ENCODE results near the gene ZNF335.

The ZNF335 gene

DNA sequence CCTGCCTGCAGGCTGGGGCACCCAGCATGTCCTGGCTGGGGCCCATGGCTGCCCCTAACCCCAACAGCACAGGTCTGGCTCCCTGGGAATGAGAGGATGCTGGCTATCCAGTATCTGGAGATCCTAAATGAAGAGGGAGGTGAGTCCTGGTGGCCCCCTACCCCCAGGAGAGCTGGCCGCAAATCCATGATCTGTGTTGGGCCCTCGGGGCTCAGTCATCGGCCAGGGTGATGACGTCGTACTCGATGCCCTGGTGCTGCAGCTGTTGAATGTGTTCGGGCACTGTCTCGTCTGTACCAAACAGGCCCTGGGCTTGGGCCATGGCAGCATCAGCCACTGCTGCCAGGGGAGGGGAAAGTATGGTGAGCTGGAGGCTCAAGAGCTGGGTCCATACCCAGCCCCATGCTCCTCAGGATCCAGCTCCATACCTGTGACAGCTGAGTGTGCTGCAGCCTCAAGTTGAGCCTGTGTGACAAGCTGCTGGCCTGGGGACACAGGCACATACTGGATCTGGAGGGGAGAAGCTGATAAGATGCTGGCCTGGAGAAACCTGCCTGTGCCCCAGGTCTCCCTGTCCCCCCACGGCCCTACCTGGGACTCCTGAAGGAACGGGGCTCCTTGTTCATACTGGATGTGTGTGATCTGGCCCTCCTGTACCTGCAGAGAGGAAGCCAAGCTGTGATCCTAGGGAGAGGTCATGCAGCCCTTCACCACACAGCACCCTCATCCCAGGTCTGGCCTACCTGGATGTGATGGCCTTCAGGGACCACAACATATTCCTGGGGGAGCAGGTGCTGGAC, 23.1 kb downstream of the ZNF335 start:
- no peak for TF ChIP-seq ZNF8 (CRISPR knock-in tag; IDR thresholded peaks at IDR 0.05)
- peak; percentile 1; the same call in 1 of the 3 replicates for ATAC-seq

DNA sequence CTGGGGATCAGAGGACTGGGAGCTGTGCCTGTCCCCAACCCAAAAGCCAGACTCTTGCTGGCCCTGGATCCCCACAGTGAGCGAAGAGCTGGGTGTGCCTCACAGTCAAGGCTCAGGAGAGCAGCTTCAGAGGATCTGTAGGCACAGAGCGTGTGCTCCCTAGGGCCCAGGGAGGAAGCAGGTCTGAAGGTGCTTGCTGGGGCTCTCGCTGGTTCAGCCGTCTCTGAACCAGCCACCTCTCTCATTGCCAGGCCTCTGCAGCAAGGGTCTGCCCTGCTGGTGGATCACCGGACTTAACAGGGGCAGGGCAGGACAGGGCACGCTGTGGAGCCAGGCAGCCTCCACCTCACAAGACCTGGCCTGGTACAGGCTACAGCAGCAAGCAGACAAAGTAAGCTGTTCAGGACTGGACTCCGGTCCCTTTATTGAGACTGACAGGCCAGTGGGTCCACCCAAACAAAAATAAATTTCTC, 23.7 kb downstream of the ZNF335 start:
- TF ChIP-seq CSDC2 (CRISPR knock-in tag; IDR thresholded peaks at IDR 0.05): no peak
- TF ChIP-seq ZC3H10 (CRISPR knock-in tag; IDR thresholded peaks at IDR 0.05): no peak
- TF ChIP-seq TOX (CRISPR knock-in tag; IDR thresholded peaks at IDR 0.05; ENCODE audit: borderline replicate concordance): no peak
- TF ChIP-seq BACH2 (CRISPR knock-in tag; IDR thresholded peaks at IDR 0.05; ENCODE audit: borderline replicate concordance): no peak
- TF ChIP-seq GLIS3 (CRISPR knock-in tag; IDR thresholded peaks at IDR 0.05): no peak
- no peak for TF ChIP-seq OSR1 (CRISPR knock-in tag; IDR thresholded peaks at IDR 0.05)
- TF ChIP-seq ISL1 (CRISPR knock-in tag; IDR thresholded peaks at IDR 0.05): no peak
- TF ChIP-seq PATZ1 (CRISPR knock-in tag; IDR thresholded peaks at IDR 0.05; ENCODE audit: borderline replicate concordance): no peak
- peak; percentile 7 for ATAC-seq

GRCh38 chr20:45947110-45947866, 24.7 kb downstream of the ZNF335 start:
- TF ChIP-seq ZNF8 (CRISPR knock-in tag; IDR thresholded peaks at IDR 0.05): no peak
- no peak for TF ChIP-seq CSDC2 (CRISPR knock-in tag; IDR thresholded peaks at IDR 0.05)
- no peak for TF ChIP-seq ZNF565 (CRISPR knock-in tag; conservative IDR thresholded peaks at IDR 0.05; ENCODE audit: low read depth)
- no peak for TF ChIP-seq ZC3H10 (CRISPR knock-in tag; IDR thresholded peaks at IDR 0.05)
- TF ChIP-seq PPARA (CRISPR knock-in tag; IDR thresholded peaks at IDR 0.05; ENCODE audit: borderline replicate concordance): no peak
- TF ChIP-seq, protein P1, sequence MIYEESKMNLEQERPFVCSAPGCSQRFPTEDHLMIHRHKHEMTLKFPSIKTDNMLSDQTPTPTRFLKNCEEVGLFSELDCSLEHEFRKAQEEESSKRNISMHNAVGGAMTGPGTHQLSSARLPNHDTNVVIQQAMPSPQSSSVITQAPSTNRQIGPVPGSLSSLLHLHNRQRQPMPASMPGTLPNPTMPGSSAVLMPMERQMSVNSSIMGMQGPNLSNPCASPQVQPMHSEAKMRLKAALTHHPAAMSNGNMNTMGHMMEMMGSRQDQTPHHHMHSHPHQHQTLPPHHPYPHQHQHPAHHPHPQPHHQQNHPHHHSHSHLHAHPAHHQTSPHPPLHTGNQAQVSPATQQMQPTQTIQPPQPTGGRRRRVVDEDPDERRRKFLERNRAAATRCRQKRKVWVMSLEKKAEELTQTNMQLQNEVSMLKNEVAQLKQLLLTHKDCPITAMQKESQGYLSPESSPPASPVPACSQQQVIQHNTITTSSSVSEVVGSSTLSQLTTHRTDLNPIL (CRISPR knock-in tag; IDR thresholded peaks at IDR 0.05; ENCODE audit: low read depth): no peak
- TF ChIP-seq, protein P2, sequence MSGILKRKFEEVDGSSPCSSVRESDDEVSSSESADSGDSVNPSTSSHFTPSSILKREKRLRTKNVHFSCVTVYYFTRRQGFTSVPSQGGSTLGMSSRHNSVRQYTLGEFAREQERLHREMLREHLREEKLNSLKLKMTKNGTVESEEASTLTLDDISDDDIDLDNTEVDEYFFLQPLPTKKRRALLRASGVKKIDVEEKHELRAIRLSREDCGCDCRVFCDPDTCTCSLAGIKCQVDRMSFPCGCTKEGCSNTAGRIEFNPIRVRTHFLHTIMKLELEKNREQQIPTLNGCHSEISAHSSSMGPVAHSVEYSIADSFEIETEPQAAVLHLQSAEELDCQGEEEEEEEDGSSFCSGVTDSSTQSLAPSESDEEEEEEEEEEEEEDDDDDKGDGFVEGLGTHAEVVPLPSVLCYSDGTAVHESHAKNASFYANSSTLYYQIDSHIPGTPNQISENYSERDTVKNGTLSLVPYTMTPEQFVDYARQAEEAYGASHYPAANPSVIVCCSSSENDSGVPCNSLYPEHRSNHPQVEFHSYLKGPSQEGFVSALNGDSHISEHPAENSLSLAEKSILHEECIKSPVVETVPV (CRISPR knock-in tag; IDR thresholded peaks at IDR 0.05): no peak
- TF ChIP-seq POU6F1 (CRISPR knock-in tag; IDR thresholded peaks at IDR 0.05; ENCODE audit: borderline replicate concordance, low read depth): no peak
- no peak for TF ChIP-seq SNAI2 (CRISPR knock-in tag; IDR thresholded peaks at IDR 0.05)
- TF ChIP-seq TOX (CRISPR knock-in tag; IDR thresholded peaks at IDR 0.05; ENCODE audit: borderline replicate concordance): no peak
- no peak for TF ChIP-seq OSR1 (CRISPR knock-in tag; IDR thresholded peaks at IDR 0.05)
- TF ChIP-seq, protein P3, sequence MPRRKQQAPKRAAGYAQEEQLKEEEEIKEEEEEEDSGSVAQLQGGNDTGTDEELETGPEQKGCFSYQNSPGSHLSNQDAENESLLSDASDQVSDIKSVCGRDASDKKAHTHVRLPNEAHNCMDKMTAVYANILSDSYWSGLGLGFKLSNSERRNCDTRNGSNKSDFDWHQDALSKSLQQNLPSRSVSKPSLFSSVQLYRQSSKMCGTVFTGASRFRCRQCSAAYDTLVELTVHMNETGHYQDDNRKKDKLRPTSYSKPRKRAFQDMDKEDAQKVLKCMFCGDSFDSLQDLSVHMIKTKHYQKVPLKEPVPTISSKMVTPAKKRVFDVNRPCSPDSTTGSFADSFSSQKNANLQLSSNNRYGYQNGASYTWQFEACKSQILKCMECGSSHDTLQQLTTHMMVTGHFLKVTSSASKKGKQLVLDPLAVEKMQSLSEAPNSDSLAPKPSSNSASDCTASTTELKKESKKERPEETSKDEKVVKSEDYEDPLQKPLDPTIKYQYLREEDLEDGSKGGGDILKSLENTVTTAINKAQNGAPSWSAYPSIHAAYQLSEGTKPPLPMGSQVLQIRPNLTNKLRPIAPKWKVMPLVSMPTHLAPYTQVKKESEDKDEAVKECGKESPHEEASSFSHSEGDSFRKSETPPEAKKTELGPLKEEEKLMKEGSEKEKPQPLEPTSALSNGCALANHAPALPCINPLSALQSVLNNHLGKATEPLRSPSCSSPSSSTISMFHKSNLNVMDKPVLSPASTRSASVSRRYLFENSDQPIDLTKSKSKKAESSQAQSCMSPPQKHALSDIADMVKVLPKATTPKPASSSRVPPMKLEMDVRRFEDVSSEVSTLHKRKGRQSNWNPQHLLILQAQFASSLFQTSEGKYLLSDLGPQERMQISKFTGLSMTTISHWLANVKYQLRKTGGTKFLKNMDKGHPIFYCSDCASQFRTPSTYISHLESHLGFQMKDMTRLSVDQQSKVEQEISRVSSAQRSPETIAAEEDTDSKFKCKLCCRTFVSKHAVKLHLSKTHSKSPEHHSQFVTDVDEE (CRISPR knock-in tag; IDR thresholded peaks at IDR 0.05): no peak
- TF ChIP-seq ESRRG (CRISPR knock-in tag; IDR thresholded peaks at IDR 0.05): no peak
- no peak for TF ChIP-seq TCF4 (CRISPR knock-in tag; IDR thresholded peaks at IDR 0.05; ENCODE audit: borderline replicate concordance)
- no peak for TF ChIP-seq ZFP30 (CRISPR knock-in tag; IDR thresholded peaks at IDR 0.05)
- no peak for TF ChIP-seq ISL1 (CRISPR knock-in tag; IDR thresholded peaks at IDR 0.05)
- no peak for TF ChIP-seq BACH2 (CRISPR knock-in tag; IDR thresholded peaks at IDR 0.05; ENCODE audit: borderline replicate concordance)
- no peak for TF ChIP-seq RARB (CRISPR knock-in tag; IDR thresholded peaks at IDR 0.05)
- no peak for TF ChIP-seq PATZ1 (CRISPR knock-in tag; IDR thresholded peaks at IDR 0.05; ENCODE audit: borderline replicate concordance)
- TF ChIP-seq ZFP3 (CRISPR knock-in tag; IDR thresholded peaks at IDR 0.05): no peak
- no peak for ATAC-seq
